ENCODE measurements around the gene ATP13A3. TPM values are rescaled to one million over a fixed set of nuclear protein-coding genes. Genes with fewer than 3 reads are reported as not detected.

The ATP13A3 gene
- total RNA-seq = 808 and 913 TPM in 2 replicates

GRCh38 chr3:194486540-194487288 lies at the start of gene ATP13A3:
Gene ATP13A3, minus strand, starts transcription at chr3:194487002. Its CDS starts 24,812 bp downstream, at chr3:194462190.

GRCh38 chr3:194399166-194399565 lies 87.6 kb downstream of the ATP13A3 start, which contains the start of gene GP5:
Gene GP5, minus strand, starts transcription at chr3:194399266. Its CDS starts 984 bp downstream, at chr3:194398282.

GRCh38 chr3:194369522-194370279 lies 117.1 kb downstream of the ATP13A3 start, which contains the start of gene LRRC15:
Gene LRRC15, minus strand, starts transcription at chr3:194369743. Its CDS starts 8,700 bp downstream, at chr3:194361043.

Other genes with a start within 250 kb of the ATP13A3 start
- not detected in 2 replicates for gene CPN2, start 135.7 kb downstream of the ATP13A3 start, total RNA-seq
- 3.8 and 4.2 TPM in 2 replicates for gene LRRC15, start 117.3 kb downstream of the ATP13A3 start, total RNA-seq
- gene GP5, start 87.7 kb downstream of the ATP13A3 start, total RNA-seq = 0.33 and 0.69 TPM in 2 replicates
- 25.3 and 33.5 TPM in 2 replicates for gene TMEM44, start 146.4 kb upstream of the ATP13A3 start, total RNA-seq
- 25.9 and 33.4 TPM in 2 replicates for gene LSG1, start 185.2 kb upstream of the ATP13A3 start, total RNA-seq
- gene FAM43A, start 198.9 kb upstream of the ATP13A3 start, total RNA-seq = 23.8 and 31.5 TPM in 2 replicates